ENCODE data around the gene ATP5F1B.
"Not testable (repeated sequence)": the region's sequence is repeated elsewhere in the genome, so short reads cannot be mapped to it uniquely, and the experiment has no call there.

The ATP5F1B gene

GRCh38 chr12:56645717-56646446 is at the start of gene ATP5F1B:
TSS of gene ATP5F1B (minus strand) at chr12:56645984. CDS start at chr12:56645963, 21 bp downstream.
- peak; percentile 99 for DNase-seq

- DNase-seq = no peak
Observed at GRCh38 chr12:56694161-56694560, 48.4 kb upstream of the ATP5F1B start.

GRCh38 chr12:56688846-56689109 is 43.0 kb upstream of the ATP5F1B start:
- no peak for DNase-seq

GRCh38 chr12:56688129-56688845 is 42.5 kb upstream of the ATP5F1B start, which contains the start of gene PTGES3:
TSS of gene PTGES3 (minus strand) at chr12:56688284. CDS start at chr12:56687999, 285 bp downstream.
- DNase-seq = peak; percentile 96

GRCh38 chr12:56687223-56688128 is 41.7 kb upstream of the ATP5F1B start:
- DNase-seq = no peak

- no peak for DNase-seq
Observed at GRCh38 chr12:56684745-56685359, 39.1 kb upstream of the ATP5F1B start.

DNA sequence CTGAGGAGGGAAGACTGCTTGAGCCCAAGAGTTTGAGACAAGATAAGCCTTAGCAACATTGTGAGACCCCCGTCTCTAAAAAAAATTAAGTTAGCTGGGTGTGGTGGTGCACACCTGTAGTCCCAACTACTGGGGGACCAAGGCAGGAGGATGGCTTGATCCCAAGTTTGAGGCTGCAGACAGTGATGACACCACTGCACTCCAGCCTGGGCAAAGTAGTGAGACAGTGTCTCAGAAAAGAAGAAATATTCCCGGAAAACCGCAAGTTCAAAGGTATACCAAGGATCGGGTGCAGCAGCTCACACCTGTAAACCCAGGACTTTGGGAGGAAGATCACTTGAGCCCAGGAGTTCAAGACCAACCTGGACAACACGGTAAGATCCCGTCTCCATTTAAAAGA is 36.5 kb upstream of the ATP5F1B start:
- no peak for DNase-seq

DNA sequence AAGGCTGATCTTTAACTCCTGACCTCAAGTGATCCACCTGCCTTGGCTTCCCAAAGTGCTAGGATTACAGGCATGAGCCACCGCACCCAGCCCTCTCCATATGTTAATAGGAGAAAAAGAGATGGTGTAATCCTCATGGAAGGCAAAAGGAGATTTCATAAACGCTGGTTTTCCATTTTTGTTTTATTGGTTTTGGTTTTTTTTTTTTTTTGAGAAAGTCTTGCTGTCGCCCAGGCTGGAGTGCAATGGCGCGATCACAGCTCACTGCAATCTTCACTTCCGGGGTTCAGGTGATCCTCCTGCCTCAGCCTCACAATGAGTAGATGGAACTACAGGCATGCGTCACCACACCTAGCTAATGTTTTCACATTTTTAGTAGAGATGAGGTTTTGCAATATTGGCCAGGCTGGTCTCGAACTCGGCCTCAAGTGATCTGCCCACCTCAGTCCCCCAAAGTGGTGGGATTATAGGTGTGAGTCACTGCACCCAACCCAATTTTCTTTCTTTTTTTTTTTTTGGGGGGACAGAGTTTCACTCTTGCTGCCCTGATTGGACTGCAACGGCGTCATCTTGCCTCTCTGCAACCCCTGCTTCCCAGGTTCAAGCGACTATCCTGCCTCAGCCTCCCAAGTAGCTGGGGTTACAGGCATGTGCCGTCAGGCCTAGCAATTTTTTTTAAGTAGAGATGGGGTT is 34.2 kb upstream of the ATP5F1B start:
- DNase-seq = no peak

DNA sequence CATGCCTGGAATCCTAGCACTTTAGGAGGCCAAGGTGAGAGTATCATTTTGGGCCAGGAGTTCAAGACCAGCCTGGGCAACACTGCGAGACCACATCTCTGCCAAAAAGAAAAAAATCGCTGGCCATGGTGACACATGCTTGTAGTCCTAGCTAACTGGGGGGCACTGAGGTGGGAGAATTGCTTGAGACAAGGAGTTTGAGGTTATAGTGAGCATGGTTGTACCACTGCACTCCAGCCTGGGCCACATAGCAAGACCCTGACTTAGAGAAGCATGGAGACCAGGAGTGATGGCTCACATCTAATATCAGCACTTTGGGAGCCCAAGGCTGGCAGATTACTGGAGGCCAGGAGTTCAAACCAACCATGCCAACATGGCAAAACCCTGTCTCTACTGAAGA is 33.1 kb upstream of the ATP5F1B start:
- no peak for DNase-seq

GRCh38 chr12:56677680-56678079 is 31.9 kb upstream of the ATP5F1B start:
- DNase-seq = no peak

- no peak for DNase-seq
Observed at GRCh38 chr12:56676851-56677580, 31.2 kb upstream of the ATP5F1B start.

DNA sequence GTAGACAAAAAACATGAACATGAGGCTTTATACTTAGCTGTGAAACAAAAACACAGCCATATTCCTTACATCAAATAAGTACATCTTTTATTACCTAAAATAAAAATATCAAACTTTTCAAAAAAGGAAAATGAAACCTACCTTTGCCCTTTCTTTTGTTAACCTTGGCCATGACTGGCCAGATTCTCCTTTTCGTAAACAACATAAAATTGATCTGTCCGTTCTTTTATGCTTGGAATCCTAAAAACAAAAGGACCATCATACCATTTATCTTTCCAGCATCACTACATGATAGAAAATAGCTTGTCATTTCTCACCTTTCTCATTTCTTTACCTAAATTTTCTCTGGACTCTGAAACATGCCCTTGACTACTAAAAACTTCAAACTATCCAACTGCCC is 25.8 kb upstream of the ATP5F1B start:
- no peak for DNase-seq

DNA sequence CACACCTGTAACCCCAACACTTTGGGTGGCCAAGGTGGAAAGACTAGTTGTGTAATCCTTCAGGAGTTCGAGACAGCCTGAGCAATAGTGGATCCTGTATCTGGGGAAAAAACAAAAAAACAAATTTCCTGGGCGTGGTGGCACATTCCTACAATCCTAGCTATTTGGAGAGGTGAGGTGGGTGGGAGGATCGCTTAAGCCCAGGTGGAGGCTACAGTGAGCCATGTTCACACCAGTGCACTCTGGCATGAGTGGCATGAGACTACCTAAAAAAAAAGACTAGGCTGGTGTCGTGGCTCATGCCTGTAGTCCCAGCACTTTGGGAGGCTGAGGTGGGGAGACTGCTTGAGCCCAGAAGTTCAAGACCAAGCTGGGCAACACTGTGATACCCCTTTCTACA is 25.1 kb upstream of the ATP5F1B start:
- no peak for DNase-seq

- DNase-seq = no peak
Observed at GRCh38 chr12:56668197-56668457, 22.3 kb upstream of the ATP5F1B start.

- no peak for DNase-seq
Observed at GRCh38 chr12:56661979-56662638, 16.3 kb upstream of the ATP5F1B start.

DNA sequence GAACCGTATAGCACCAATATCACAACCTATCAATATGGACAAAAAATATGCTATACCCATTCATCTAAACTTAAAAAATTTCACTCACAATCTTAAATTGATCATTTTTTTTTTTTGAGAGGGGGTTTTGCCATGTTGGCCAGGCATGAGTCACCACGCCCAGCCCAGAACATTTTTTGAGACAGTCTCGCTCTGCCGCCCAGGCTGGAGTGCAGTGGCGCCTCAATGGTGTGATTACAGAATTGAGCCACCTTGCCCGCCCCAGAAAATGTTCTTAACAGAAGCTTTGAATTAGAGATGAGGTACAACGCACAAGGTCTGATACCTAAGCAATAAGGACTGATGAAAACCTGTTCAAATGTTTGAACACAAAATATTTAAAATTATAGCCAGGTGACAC is 15.8 kb upstream of the ATP5F1B start:
- no peak for DNase-seq

DNA sequence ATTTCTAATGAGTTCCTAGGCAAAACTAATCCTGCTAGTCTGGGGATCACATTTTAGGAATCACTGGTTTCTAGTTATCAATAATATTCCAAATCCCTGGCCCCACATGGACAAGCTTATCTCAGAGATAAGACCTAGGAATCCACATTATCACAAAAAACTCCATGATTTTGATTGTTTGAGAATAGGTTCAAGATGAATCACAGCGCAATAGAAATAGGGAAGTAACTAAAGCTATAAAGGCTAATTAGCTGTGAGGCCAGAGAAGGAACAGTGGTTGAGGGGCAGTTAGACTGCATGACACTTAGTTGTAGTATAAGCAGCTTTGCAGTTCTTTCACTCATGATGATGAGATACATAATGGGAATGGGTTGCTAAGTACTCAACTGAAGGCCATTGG is 13.1 kb upstream of the ATP5F1B start:
- no peak for DNase-seq

- no peak for DNase-seq
Observed at GRCh38 chr12:56657416-56658379, 11.9 kb upstream of the ATP5F1B start.

DNA sequence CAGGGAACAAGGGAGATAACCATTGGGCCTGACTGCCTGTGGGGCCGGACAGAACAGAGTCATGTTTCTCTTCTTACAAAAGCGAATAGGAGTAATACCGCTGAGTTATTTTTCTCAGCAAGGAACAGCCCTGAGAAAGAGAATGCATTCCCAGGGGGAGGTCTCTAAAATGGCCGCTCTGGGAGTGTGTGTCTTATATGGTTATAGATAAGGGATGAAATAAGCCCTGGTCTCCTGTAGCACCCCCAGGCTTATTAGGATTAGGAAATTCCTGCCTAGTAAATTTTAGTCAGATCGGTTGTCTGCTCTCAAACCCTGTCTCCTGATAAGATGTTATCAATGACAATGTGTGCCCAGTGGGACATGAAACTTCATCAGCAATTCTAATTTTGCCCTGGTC is 8.0 kb upstream of the ATP5F1B start:
- DNase-seq = not testable (repeated sequence)

DNA sequence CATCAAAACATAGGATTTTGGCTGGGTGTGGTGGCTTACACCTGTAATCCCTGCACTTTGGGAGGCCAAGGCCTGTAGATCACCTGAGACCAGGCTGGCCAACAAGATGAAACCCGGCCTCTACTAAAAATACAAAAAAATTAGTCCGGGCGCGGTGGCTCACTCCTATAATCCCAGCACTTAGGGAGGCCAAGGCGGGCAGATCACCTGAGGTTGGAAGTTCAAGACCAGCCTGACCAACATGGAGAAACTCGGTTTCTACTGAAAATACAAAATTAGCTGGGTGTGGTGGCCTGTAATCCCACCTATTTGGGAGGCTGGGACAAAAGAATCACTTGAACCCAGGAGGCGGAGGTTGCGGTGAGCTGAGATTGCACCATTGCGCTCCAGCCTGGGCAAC is 2.2 kb upstream of the ATP5F1B start:
- DNase-seq = not testable (repeated sequence)

All from SHP77 treated with DMSO at 0.1 percent for 48 hours (cell line).